H1 (cell line): ENCODE measurements around the gene CMIP. TPM values are rescaled to one million over a fixed set of nuclear protein-coding genes. Genes with fewer than 3 reads are reported as not detected.

Experiments used
- CTCF ChIA-PET: fragments of 300-600 bp; sonication (Branson Sonifier 250); formaldehyde crosslinking; loops from one replicate; lab custom pipeline; 2021; ENCODE audit not compliant: partially characterized antibody; lab: Charles Lee
- POLR2A ChIA-PET: fragments of 300-600 bp; sonication (Branson Sonifier 250); formaldehyde crosslinking; loops from one replicate; lab custom pipeline; 2021; ENCODE audit warnings: inconsistent platforms; ENCODE audit not compliant: partially characterized antibody; lab: Charles Lee
- DNase-seq, 2 experiments: peaks; one replicate each; pipeline versions ENCODE4 v3.0.0 to v3.0.0-alpha.2; 2010 to 2022; ENCODE audit warnings: low spot score in 2 of 2, low read depth in 1 of 2, mixed read lengths in 1 of 2
- FAIRE-seq: peaks from 2 replicates; lab custom pipeline; 2011; peaks lifted over from hg19 to GRCh38; lab: Jason Lieb, UNC
- H2AFZ ChIP-seq: 2 replicates; pipeline ENCODE4 v1.8.1; 2012; ENCODE audit warnings: low read length, inconsistent platforms
- H2AK5ac ChIP-seq: 2 replicates; pipeline ENCODE4 v1.6.1; 2013; ENCODE audit warnings: low read depth, low read length
- H2BK120ac ChIP-seq: replicated peaks from 2 replicates; pipeline ENCODE3; 2013; ENCODE audit warnings: low read depth, low read length, inconsistent platforms
- H2BK12ac ChIP-seq: 2 replicates; pipeline ENCODE4 v1.6.1; 2013; ENCODE audit warnings: low read depth, low read length
- H2BK15ac ChIP-seq: 2 replicates; pipeline ENCODE4 v1.6.1; 2013; ENCODE audit warnings: low read length
- H2BK20ac ChIP-seq: 2 replicates; pipeline ENCODE4 v1.6.1; 2013; ENCODE audit warnings: low read length
- H2BK5ac ChIP-seq: 2 replicates; pipeline ENCODE4 v1.6.1; 2013; ENCODE audit warnings: low read depth, low read length
- H3K14ac ChIP-seq: 2 replicates; pipeline ENCODE4 v1.6.1; 2013; ENCODE audit warnings: inconsistent platforms; ENCODE audit not compliant: insufficient read length
- H3K18ac ChIP-seq: 2 replicates; pipeline ENCODE4 v1.6.1; 2013; ENCODE audit warnings: low read length; ENCODE audit errors: extremely low read depth
- H3K23ac ChIP-seq: 2 replicates; pipeline ENCODE4 v1.6.1; 2013; ENCODE audit warnings: inconsistent platforms; ENCODE audit not compliant: insufficient read length
- H3K23me2 ChIP-seq: 2 replicates; pipeline ENCODE4 v1.6.1; 2013; ENCODE audit warnings: low read depth, low read length
- H3K27ac ChIP-seq: 2 replicates; pipeline ENCODE4 v1.6.1; 2011; ENCODE audit warnings: low read depth, low read length, inconsistent platforms
- H3K27me3 ChIP-seq, 4 experiments: replicated peaks in 1 of 4; 1 replicate in 1 of 4; 2 replicates in 3 of 4; pipeline versions ENCODE4 v1.6.1 to v1.8.1; 2011 to 2013; ENCODE audit warnings: low read length in 3 of 4, mild to moderate bottlenecking in 3 of 4, inconsistent platforms in 2 of 4, mixed read lengths in 2 of 4, moderate library complexity in 1 of 4; ENCODE audit not compliant: control insufficient read depth in 3 of 4, insufficient read depth in 3 of 4; ENCODE audit errors: extremely low read depth in 1 of 4
- H3K36me3 ChIP-seq, 4 experiments: 2 replicates each; pipeline versions ENCODE4 v1.6.1 to v1.8.1; 2011 to 2013; ENCODE audit warnings: mild to moderate bottlenecking in 4 of 4, low read length in 3 of 4, moderate library complexity in 2 of 4, control low read depth in 1 of 4, inconsistent platforms in 1 of 4; ENCODE audit not compliant: insufficient read depth in 4 of 4, control insufficient read depth in 2 of 4
- H3K4ac ChIP-seq: replicated peaks from 2 replicates; pipeline ENCODE3; 2013; ENCODE audit warnings: low read length, low read depth, mixed read lengths, inconsistent platforms; ENCODE audit not compliant: insufficient read length
- H3K4me1 ChIP-seq, 4 experiments: replicated peaks in 1 of 4; 1 replicate in 1 of 4; 2 replicates in 3 of 4; pipeline versions ENCODE4 v1.6.1 to v1.8.1; 2011 to 2013; ENCODE audit warnings: low read length in 3 of 4, inconsistent platforms in 2 of 4, mixed read lengths in 1 of 4; ENCODE audit not compliant: insufficient read depth in 4 of 4, control insufficient read depth in 3 of 4
- H3K4me2 ChIP-seq, 2 experiments: 2 replicates each; pipeline versions ENCODE4 v1.6.1 to v1.8.1; 2011 to 2013; ENCODE audit warnings: low read depth in 2 of 2, low read length in 2 of 2, control low read depth in 1 of 2, inconsistent platforms in 1 of 2, mild to moderate bottlenecking in 1 of 2; ENCODE audit not compliant: insufficient read depth in 1 of 2
- H3K4me3 ChIP-seq, 4 experiments: fragments of 200-600, 300-600 bp in 1 of 4; sonication (generic), shearing (Covaris generic), sonication (Bioruptor Twin) in 1 of 4; 2 replicates each; pipeline versions ENCODE4 v1.5.1 to v1.8.1; 2011 to 2016; ENCODE audit warnings: low read length in 4 of 4, low read depth in 3 of 4, control low read depth in 2 of 4, inconsistent platforms in 2 of 4, mild to moderate bottlenecking in 2 of 4, mixed read lengths in 1 of 4, moderate library complexity in 1 of 4; ENCODE audit not compliant: insufficient read depth in 2 of 4; ENCODE audit errors: extremely low read depth in 1 of 4
- H3K56ac ChIP-seq: replicated peaks from 2 replicates; pipeline ENCODE3; 2013; ENCODE audit warnings: low read depth, mild to moderate bottlenecking, mixed read lengths, low read length, inconsistent platforms; ENCODE audit not compliant: insufficient read length
- H3K79me1 ChIP-seq: 2 replicates; pipeline ENCODE4 v1.6.1; 2013; ENCODE audit warnings: low read depth, low read length, control low read depth
- H3K79me2 ChIP-seq, 2 experiments: 2 replicates each; pipeline versions ENCODE4 v1.6.1 to v1.8.1; 2012 to 2013; ENCODE audit warnings: low read length in 2 of 2, mild to moderate bottlenecking in 2 of 2, inconsistent platforms in 1 of 2; ENCODE audit not compliant: insufficient read depth in 2 of 2, control insufficient read depth in 1 of 2
- H3K9ac ChIP-seq, 4 experiments: replicated peaks in 1 of 4; 1 replicate in 1 of 4; 2 replicates in 3 of 4; pipeline versions ENCODE4 v1.6.1 to v1.8.1; 2011 to 2013; ENCODE audit warnings: low read depth in 3 of 4, low read length in 3 of 4, control low read depth in 2 of 4, mild to moderate bottlenecking in 2 of 4, moderate library complexity in 2 of 4, inconsistent platforms in 1 of 4; ENCODE audit errors: extremely low read depth in 1 of 4
- H3K9me3 ChIP-seq, 2 experiments: 2 replicates each; pipeline versions ENCODE4 v1.6.1 to v1.8.1; 2012 to 2013; ENCODE audit warnings: mild to moderate bottlenecking in 2 of 2, moderate library complexity in 2 of 2, control low read depth in 1 of 2, inconsistent platforms in 1 of 2, low read depth in 1 of 2, low read length in 1 of 2, mixed read lengths in 1 of 2; ENCODE audit not compliant: insufficient read depth in 2 of 2
- H4K20me1 ChIP-seq, 2 experiments: replicated peaks in 1 of 2; 2 replicates each; pipeline versions ENCODE3 to v1.8.1; 2011 to 2013; ENCODE audit warnings: inconsistent platforms in 2 of 2, low read length in 2 of 2, mild to moderate bottlenecking in 1 of 2; ENCODE audit not compliant: insufficient read depth in 2 of 2, control insufficient read depth in 1 of 2
- H4K5ac ChIP-seq: 2 replicates; pipeline ENCODE4 v1.6.1; 2013; ENCODE audit warnings: low read length, low read depth, mixed read lengths, inconsistent platforms; ENCODE audit not compliant: insufficient read length
- H4K8ac ChIP-seq: 2 replicates; pipeline ENCODE4 v1.8.0; 2013; ENCODE audit warnings: mild to moderate bottlenecking, moderate library complexity, low read length, inconsistent platforms; ENCODE audit not compliant: insufficient read depth; ENCODE audit errors: extremely low read depth
- H4K91ac ChIP-seq: replicated peaks from 2 replicates; pipeline ENCODE3; 2013; ENCODE audit warnings: low read length, mixed read lengths, inconsistent platforms; ENCODE audit not compliant: insufficient read length
- JUN ChIP-seq: IDR thresholded peaks from 2 replicates; pipeline ENCODE4 v1.6.1; 2011; ENCODE audit warnings: low read depth, mild to moderate bottlenecking, improper control_type of control experiment, low read length
- NANOG ChIP-seq: IDR thresholded peaks from 2 replicates; pipeline ENCODE4 v1.6.1; 2011; ENCODE audit warnings: low read length, low read depth, mild to moderate bottlenecking, inconsistent platforms; ENCODE audit not compliant: insufficient read depth, poor library complexity, severe bottlenecking
- RXRA ChIP-seq: IDR thresholded peaks from 2 replicates; pipeline ENCODE4 v1.6.1; 2011; ENCODE audit warnings: low read depth, mild to moderate bottlenecking, low read length, moderate library complexity; ENCODE audit not compliant: insufficient read depth
- WGBS, 2 experiments: shearing (Covaris generic) in 1 of 2; methylation state at CpG; one replicate each; pipeline versions ENCODE4 v1.1.6 to v1.1.7; 2013 to 2015; ENCODE audit warnings: low lambda C conversion rate in 2 of 2, mixed read lengths in 2 of 2, inconsistent platforms in 1 of 2, low coverage in 1 of 2, missing lambda C conversion rate in 1 of 2; ENCODE audit not compliant: insufficient replicate concordance in 2 of 2, insufficient coverage in 1 of 2, insufficient read length in 1 of 2; ENCODE audit errors: extremely low coverage in 1 of 2, missing lambda C conversion rate in 1 of 2; 5-methylcytosine and 5-hydroxymethylcytosine counted together
- polyA plus RNA-seq, 7 experiments: library from polyadenylated mRNA; depleted of rRNA in 3 of 7; stranded (reverse) in 5 of 7; unstranded in 2 of 7; fragments of >200 nt in 5 of 7; fragments of 200-250 nt in 2 of 7; gene quantifications; 1 replicate in 5 of 7; 2 replicates in 1 of 7; 4 replicates in 1 of 7; pipeline versions ENCODE4 v1.2.1 to v1.2.3, GENCODE V29; 2011 to 2013; ENCODE audit warnings: missing spikeins in 2 of 7, mixed read lengths in 2 of 7
- total RNA-seq: library from RNA; stranded (reverse); fragmentation: NEBNext Ultra II Directional; extraction: Animal tissue kit (Norgen Biotek cat#: 25700); gene quantifications from 2 replicates; pipeline ENCODE4 v1.2.1, GENCODE V29; 2021

CMIP gene
- total and polyA plus RNA-seq, 2 of the 8 experiments (the other 6 are each of a cell fraction or from before 2014, with no cell fraction given): 7.9 to 53.2 TPM

DNA sequence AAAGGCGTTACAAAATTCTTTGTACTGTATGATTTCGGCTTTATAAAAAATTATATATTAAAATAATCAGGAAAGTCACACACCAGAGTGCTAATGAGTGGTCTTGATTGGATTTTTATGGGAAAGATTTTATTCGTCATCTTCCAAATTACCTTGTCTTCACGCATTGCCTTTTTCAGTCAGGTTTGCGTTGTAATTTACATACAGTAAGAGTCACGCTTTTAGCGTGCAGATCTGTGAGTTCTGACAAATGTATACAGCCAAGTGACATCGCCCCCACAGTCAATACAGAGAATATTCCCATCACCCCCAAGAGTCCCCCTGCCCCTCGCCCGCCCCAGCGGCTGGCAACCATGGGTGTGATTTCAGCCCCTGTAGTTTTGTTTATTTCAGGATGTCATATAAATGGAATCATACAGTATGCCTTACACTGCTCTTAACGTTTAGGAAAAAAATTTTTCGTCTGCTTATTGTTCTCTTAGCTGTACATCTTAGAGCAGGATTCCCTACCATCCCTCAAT lies 157.7 kb downstream of the CMIP start:
- H2BK5ac ChIP-seq: no peak overlapping the region
- H2BK12ac ChIP-seq: no peak overlapping the region
- H3K4me2 ChIP-seq: no peak overlapping the region
- no peak overlapping the region for H4K5ac ChIP-seq
- no peak overlapping the region for H3K4ac ChIP-seq
- H3K4me1 ChIP-seq: peaks cover 0 to 5% (median 4%) of the 10 kb centered on the region in 4 experiments; a peak in 3 of 7 replicates
- no peak overlapping the region for H3K18ac ChIP-seq
- DNase-seq (no peak), FAIRE-seq (no peak)
- POLR2A ChIA-PET: interaction anchor here (1.4 kb wide), 1 partner anchor 15 kb away, joined by 4 read pairs; no protein-coding TSS in a partner anchor
- H4K8ac ChIP-seq: no peak overlapping the region
- no peak overlapping the region for H2BK15ac ChIP-seq
- TF ChIP-seq NANOG (no peak), JUN (no peak), RXRA (no peak)
- H2BK120ac ChIP-seq: no peak overlapping the region
- no peak overlapping the region for H2AFZ ChIP-seq
- H3K23ac ChIP-seq: no peak overlapping the region
- no peak overlapping the region for H3K56ac ChIP-seq
- H4K20me1 ChIP-seq: peaks cover 12 to 21% of the 10 kb centered on the region in 2 experiments
- CTCF ChIA-PET: interaction anchor here (0.7 to 2.0 kb wide), 7 partner anchors 9 to 341 kb away, joined by 3 to 7 read pairs (median 4); no protein-coding TSS in a partner anchor
- H3K79me1 ChIP-seq: peaks cover 14% of the 10 kb centered on the region; the same call in 1 of the 2 replicates
- H3K4me3 ChIP-seq: no peak overlapping the region
- no peaks in the 10 kb centered on the region for H3K9me3 ChIP-seq
- WGBS, 2 experiments: 92% methylated on average over 13 of the region's 13 CpGs; no CpG with 5 or more reads in 1 of the 2 experiments
- H3K27ac ChIP-seq: no peak overlapping the region
- peaks cover 0 to 41% of the 10 kb centered on the region in 2 experiments; a peak in 3 of 4 replicates for H3K79me2 ChIP-seq
- no peak overlapping the region for H4K91ac ChIP-seq
- no peak overlapping the region for H2AK5ac ChIP-seq
- no peaks in the 10 kb centered on the region for H3K23me2 ChIP-seq
- H2BK20ac ChIP-seq: no peak overlapping the region
- no peaks in the 10 kb centered on the region for H3K27me3 ChIP-seq
- no peaks in the 10 kb centered on the region for H3K36me3 ChIP-seq
- no peak overlapping the region for H3K14ac ChIP-seq
- H3K9ac ChIP-seq: no peak overlapping the region
